Measurements from ENCODE around the gene SPATA22. TPM values are rescaled to one million over a fixed set of nuclear protein-coding genes. Genes with fewer than 3 reads are reported as not detected.
A peak's percentile ranks its signal among the peaks of the same experiment; 100 is the strongest.
"Not testable (repeated sequence)": the region's sequence is repeated elsewhere in the genome, so short reads cannot be mapped to it uniquely, and the experiment has no call there.

SPATA22 gene
- total RNA-seq, 1 experiment from 2014 or later: not detected

- DNase-seq (ENCODE audit: low read depth): no peak
These were observed 2.6 kb upstream of the SPATA22 start for GRCh38 chr17:3474212-3474611.

GRCh38 chr17:3472137-3472536 lies 518 bp upstream of the SPATA22 start:
- DNase-seq (ENCODE audit: low read depth): no peak

- no peak for DNase-seq (ENCODE audit: low read depth)
These were observed 2.1 kb downstream of the SPATA22 start for GRCh38 chr17:3469529-3469928.

GRCh38 chr17:3466355-3466754 lies 5.3 kb downstream of the SPATA22 start:
- DNase-seq (ENCODE audit: low read depth): not testable (repeated sequence)

- DNase-seq (ENCODE audit: low read depth): no peak
These were observed 23.5 kb downstream of the SPATA22 start for GRCh38 chr17:3448059-3448665.

GRCh38 chr17:3447625-3448024 lies 24.0 kb downstream of the SPATA22 start:
- DNase-seq (ENCODE audit: low read depth): peak; percentile 28

- no peak for DNase-seq (ENCODE audit: low read depth)
These were observed 31.2 kb downstream of the SPATA22 start for GRCh38 chr17:3440451-3440850.

GRCh38 chr17:3438368-3438767 lies 33.3 kb downstream of the SPATA22 start:
- no peak for DNase-seq (ENCODE audit: low read depth)

GRCh38 chr17:3433741-3434140 lies 37.9 kb downstream of the SPATA22 start, which contains the start of gene OR1E2:
Gene OR1E2 (minus strand): TSS chr17:3433841. CDS start chr17:3433841, 0 bp downstream.
- DNase-seq (ENCODE audit: low read depth): no peak

GRCh38 chr17:3433215-3433614 lies 38.4 kb downstream of the SPATA22 start:
- peak; percentile 11 for DNase-seq (ENCODE audit: low read depth)

GRCh38 chr17:3418222-3418621 lies 53.4 kb downstream of the SPATA22 start:
- no peak for DNase-seq (ENCODE audit: low read depth)

- no peak for DNase-seq (ENCODE audit: low read depth)
These were observed 56.0 kb downstream of the SPATA22 start for GRCh38 chr17:3415610-3416009.

GRCh38 chr17:3412216-3412615 lies 59.4 kb downstream of the SPATA22 start:
- DNase-seq (ENCODE audit: low read depth): not testable (repeated sequence)

GRCh38 chr17:3411070-3411469 lies 60.5 kb downstream of the SPATA22 start, which contains the start of gene OR3A3:
Gene OR3A3 (plus strand): TSS chr17:3411370.
- DNase-seq (ENCODE audit: low read depth): no peak

- not testable (repeated sequence) for DNase-seq (ENCODE audit: low read depth)
These were observed 67.8 kb downstream of the SPATA22 start for GRCh38 chr17:3403856-3404255.

GRCh38 chr17:3401786-3402185 lies 69.8 kb downstream of the SPATA22 start:
- DNase-seq (ENCODE audit: low read depth): no peak

GRCh38 chr17:3400055-3400454 lies 71.6 kb downstream of the SPATA22 start:
- DNase-seq (ENCODE audit: low read depth): no peak

- no peak for DNase-seq (ENCODE audit: low read depth)
These were observed 73.3 kb downstream of the SPATA22 start, which contains the start of gene OR1E1 for GRCh38 chr17:3398310-3398709. Gene OR1E1 (minus strand): TSS chr17:3398410. CDS start chr17:3398410, 0 bp downstream.

- not testable (repeated sequence) for DNase-seq (ENCODE audit: low read depth)
These were observed 73.8 kb downstream of the SPATA22 start for GRCh38 chr17:3397801-3398200.

Other genes starting within 250 kb of the SPATA22 start
- not detected in 2 replicates for gene OR3A1, start 173.5 kb downstream of the SPATA22 start, total RNA-seq (2014; rRNA removed; shearing (Covaris generic))
- gene OR3A2, start 85.5 kb downstream of the SPATA22 start, total RNA-seq (2014; rRNA removed; shearing (Covaris generic)): not detected in 2 replicates
- gene OR1E1, start 73.4 kb downstream of the SPATA22 start, total RNA-seq (2014; rRNA removed; shearing (Covaris generic)): not detected in 2 replicates
- gene OR3A3, start 60.4 kb downstream of the SPATA22 start, total RNA-seq (2014; rRNA removed; shearing (Covaris generic)): 0.23 TPM in 1 of 2 replicates, not detected in the other
- not detected in 2 replicates for gene OR1E2, start 38.0 kb downstream of the SPATA22 start, total RNA-seq (2014; rRNA removed; shearing (Covaris generic))
- not detected in 2 replicates for gene ASPA, start 4.2 kb upstream of the SPATA22 start, total RNA-seq (2014; rRNA removed; shearing (Covaris generic))
- 0.42 and 0.97 TPM in 2 replicates for gene TRPV3, start 86.0 kb upstream of the SPATA22 start, total RNA-seq (2014; rRNA removed; shearing (Covaris generic))
- 1.1 and 3.0 TPM in 2 replicates for gene TRPV1, start 137.6 kb upstream of the SPATA22 start, total RNA-seq (2014; rRNA removed; shearing (Covaris generic))
- 18.1 and 19.5 TPM in 2 replicates for gene SHPK, start 164.4 kb upstream of the SPATA22 start, total RNA-seq (2014; rRNA removed; shearing (Covaris generic))
- 17.3 and 19.1 TPM in 2 replicates for gene CTNS, start 164.9 kb upstream of the SPATA22 start, total RNA-seq (2014; rRNA removed; shearing (Covaris generic))
- 172 and 205 TPM in 2 replicates for gene TAX1BP3, start 196.8 kb upstream of the SPATA22 start, total RNA-seq (2014; rRNA removed; shearing (Covaris generic))
- gene EMC6, start 197.0 kb upstream of the SPATA22 start, total RNA-seq (2014; rRNA removed; shearing (Covaris generic)): 16.3 and 23.1 TPM in 2 replicates
- gene P2RX5, start 224.3 kb upstream of the SPATA22 start, total RNA-seq (2014; rRNA removed; shearing (Covaris generic)): 11.5 and 14.5 TPM in 2 replicates

All from Daoy (cell line).